HG03439 (cell line): ENCODE data around the gene MND1.
A peak's percentile ranks its signal among the peaks of the same experiment; 100 is the strongest.
"Not testable (repeated sequence)": the region's sequence is repeated elsewhere in the genome, so short reads cannot be mapped to it uniquely, and the experiment has no call there.

Source experiments
- ATAC-seq: cut with Tn5 transposase; IDR thresholded peaks from one replicate; pipeline ENCODE4 v1.9.1; 2021; ENCODE audit warnings: mild to moderate bottlenecking, moderate library complexity; ENCODE audit not compliant: unreplicated experiment

The MND1 gene

DNA sequence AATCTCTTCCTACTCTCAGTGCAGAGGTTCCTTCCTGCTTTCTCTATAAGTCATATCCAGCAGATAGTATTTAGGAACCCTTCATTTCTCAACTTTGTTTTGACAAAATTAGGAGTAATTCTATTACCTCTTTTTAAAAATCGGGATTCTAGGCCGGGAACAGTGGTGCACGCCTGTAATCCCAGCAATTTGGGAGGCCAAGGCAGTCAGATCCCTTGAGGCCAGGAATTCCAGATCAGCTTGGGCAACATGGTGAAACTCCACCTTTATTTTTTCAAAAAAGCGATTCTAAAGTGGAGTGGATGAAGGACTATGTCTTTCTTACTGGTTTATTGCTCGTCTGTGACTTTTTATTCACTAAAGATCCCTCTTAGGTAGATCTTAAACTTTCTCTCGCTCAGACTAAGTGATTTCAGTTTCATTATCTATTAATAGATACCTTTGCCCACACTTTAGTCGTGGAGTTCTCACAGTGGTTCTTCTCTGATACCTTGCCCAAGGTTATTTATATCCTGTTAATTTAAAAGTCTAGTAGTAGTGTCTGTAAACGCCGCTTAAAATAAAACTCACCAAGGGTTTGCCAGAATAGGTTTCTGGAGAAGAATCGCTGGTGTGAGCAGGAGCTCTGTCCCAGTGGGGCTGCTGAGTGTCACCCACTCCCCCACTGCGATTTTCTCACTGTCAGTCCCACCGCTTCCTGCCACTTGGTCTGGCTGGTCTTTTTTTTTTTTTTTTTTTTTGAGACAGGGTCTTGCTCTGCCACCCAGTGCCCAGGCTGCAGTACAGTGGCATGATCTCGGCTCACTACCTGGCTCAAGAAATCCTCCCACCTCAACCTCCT, 94.6 kb downstream of the MND1 start:
- ATAC-seq: peak; percentile 73

DNA sequence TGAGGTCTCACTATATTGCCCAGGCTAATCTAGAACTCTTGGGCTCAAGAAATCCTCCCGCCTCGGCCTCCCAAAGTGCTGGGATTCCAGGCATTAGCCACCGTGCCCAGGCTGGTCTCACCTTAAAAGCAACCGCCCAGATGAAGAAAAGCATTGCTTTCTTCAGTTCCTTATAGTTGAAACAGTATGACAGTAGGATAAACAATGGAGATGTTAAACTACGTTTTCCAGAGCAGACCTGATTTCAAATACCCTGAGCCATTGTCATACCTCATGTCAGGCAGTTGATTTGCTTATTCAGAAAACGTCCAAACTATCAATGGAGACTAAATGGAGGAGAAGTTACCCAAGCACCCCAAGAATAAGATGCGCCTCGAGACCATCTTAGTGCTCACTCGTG, 95.3 kb downstream of the MND1 start:
- peak; percentile 3 for ATAC-seq

DNA sequence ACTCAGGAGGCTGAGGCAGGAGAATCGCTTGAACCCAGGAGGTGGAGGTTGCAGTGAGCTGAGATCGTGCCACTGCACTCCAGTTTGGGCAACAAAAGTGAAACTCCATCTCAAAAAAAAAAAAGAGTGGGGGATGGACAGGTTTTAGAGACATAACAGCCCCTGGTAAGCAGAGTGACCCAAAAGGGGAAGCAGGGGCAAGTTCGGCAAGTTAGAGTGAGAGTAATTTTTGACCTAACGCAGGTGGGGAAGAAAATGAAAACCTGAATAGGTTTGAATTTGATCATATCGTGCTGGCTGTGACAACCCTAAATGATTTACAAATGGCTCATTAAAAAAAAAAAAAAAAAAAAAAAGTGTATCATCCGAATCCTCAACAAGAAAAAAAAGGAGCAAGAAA, 96.0 kb downstream of the MND1 start:
- ATAC-seq: no peak

DNA sequence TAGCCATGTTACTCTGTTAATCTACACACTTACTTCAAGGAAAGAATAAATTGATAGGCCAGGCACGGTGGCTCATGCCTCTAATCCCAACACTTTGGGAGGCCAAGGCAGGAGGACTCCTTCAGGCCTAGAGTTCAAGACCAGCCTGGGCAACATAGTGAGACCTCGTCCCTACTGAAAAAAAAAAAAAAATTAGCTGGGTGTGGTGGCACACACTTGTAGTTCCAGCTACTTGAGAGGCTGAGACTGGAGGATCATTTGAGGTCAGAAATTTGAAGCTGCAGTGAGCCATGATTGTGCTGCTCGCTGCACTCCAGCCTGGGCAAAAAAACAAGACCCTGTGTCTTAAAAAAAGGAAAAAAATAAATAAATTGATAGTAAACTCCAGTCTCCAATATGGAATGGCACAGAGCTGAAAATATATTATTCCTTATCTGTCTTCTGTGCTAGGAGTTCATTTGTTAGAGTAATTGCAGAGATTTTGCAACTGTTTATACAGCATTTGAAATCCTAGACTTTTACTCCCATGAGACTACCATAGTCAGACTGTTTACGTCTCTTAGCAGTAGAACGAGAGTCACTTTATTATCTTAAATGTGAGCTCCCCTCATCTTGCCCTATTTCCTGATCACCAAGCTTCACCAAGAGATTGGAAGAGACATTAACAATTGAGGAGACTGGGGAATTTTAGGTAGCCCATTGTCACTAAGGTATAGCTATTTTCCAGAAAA, 102.9 kb downstream of the MND1 start:
- ATAC-seq: no peak

DNA sequence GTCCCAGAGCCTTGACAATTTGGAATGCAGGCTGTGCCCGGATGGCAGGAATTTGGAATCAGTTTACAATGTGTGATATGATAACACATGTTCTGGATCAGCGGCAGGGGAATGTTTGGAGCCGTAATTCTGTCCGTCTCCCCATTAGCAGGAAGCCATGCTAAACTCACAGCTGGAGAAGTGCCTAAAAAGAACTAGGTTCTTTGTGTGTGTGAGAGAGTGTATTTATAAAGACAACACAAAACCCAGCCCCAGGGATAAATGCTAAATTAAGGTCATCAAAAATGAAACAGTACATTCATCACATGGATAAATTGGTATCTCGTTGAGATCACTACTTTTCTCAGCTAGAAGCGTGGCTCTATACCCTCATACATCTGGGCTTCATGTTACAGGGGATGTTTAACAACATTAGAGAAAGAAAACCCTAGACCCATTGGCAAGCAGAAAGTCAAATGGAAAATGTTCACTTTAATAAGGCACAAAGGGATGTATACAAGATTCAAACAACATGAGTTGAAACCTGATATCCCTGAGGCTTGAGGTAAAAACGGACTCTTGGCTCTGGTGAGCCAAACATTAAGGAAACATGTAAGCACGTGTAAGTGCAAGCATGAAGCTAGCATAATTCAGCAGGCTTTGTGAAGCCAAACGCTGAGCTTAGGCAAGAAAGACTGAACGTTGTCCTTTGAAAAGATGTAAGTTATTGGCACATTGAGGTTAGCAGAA, 103.7 kb downstream of the MND1 start:
- no peak for ATAC-seq

DNA sequence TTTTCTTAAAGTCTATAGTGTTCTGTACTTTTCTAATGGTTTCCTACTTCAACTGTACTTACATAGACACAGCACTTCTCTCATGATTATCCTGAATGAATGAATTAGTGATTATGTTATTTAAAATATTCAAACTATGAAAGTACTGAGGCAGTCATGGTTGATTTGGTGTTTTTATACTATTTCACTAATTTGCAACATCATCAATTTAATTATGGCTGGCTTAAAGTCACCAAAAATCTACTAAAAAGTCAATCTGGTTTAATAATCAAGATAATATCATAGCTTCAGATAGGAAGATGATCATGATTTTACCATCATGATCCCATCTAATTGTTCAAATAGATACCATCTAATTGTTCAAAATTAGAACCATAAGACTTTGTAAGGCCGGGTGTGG, 104.8 kb downstream of the MND1 start:
- ATAC-seq: no peak

DNA sequence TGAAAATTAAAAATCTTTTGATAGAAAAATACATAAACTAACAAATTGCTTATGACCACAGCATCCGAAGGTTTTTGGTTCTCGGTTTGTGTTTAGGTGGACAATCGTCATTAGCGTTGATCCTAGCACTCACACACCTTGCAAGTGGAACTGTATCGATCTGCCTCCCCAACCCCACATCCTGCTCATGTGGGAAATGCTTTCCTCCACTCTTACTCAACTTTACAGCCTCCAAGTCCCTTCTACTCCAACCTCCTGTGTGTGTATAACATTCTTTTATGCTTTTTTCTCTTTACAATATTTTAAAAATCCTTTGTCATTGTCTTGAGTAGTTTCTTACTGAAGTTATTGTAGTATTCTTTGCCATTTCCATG, 106.0 kb downstream of the MND1 start:
- no peak for ATAC-seq

DNA sequence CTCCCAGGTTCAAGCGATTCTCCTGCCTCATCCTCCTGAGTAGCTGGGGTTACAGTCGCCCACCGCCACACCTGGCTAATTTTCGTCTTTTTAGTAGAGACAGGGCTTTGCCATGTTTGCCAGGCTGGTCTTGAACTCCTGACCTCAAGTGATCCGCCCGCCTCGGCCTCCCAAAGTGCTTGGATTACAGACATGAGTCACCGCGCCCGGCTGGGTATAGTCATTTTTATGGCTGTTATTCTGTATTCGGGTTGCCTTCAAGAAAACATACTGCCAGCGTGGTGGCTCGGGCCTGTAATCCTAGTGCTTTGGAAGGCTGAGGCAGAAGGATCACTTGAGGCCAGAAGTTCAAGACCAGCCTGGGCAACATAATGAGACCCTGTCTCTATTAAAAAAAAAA, 106.7 kb downstream of the MND1 start:
- not testable (repeated sequence) for ATAC-seq

DNA sequence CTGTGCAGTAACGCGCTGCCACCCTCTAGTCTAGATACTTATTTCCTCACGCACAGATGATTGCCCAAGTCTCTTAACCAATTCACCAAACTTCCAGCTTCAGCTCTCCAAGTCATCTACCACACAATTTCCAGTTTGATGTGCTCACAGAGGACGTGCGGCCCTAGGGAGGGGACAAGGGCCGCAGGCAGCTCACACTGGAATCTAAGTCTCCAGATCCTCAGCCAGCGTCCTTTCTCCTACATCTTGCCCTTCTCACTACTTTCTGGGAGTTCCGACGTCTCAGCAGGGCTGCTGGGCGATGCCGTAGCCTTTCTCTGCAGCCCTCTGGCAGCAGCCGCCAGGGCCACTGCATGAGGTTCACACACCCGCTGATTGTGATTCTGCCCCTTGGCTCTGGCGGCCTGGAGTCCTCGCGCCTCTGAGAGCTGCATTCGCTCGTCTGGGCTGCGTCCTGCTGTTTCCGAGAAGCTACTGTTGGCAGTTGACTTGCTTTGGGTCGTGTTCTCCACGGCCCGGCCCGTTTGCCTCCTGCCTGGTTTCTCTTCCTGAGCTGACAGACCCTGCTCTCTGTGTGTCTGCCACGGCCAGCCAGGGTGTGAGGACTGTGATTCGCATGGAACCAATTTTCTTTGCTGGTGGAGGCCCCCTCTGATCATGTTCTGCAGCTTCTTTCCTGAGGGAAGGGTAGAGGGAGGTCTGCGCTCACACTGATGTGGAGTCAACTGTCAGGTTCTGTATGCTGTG, 107.6 kb downstream of the MND1 start:
- ATAC-seq: no peak

DNA sequence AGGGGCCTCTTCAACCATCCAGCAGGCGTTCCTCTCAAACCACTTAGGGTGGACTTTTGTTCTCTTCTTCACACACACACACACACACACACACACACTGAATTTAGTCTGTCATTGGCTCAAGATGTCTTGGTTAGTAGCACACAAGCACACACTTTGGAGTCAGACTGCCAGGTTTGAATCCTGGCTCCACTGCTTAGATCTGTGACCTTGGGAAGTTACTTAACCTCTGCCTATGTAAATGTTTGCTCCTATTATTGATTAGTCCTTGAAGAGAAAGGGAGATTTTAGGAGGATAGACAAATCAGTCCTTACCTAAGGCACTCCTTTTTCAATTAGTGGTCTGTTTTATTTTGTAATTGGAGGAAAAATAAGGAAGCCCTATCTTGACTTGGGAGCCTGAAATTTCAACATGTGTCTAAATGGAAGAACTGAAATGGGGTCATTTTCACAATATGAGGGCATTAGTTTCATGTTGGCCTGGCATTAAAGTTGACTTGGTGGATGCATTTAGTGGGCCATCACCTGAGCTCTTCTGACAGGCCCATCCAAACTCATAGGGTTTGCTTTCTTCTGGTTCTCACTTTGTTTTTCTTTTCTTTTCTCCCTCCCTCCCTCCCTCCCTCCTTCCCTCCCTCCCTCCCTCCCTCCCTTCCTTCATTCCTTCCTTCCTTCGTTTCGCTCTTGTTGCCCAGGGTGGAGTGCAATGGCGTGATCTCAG, 108.3 kb downstream of the MND1 start:
- no peak for ATAC-seq

DNA sequence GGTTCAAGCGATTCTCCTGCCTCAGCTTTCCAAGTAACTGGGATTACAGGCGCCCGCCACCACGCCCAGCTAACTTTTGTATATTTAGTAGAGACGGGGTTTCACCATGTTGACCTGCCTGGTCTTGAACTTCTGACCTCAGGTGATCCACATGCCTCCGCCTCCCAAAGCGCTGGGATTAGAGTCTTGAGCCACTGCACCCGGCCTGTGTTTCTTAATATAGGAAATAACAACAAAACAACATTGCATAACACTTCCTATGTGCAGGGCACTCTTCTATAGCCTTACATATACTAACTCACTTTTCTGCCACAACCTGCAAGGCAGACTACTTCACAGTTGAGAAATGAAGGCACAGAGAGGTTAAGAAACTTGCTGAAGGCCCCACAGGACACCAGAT, 108.9 kb downstream of the MND1 start:
- ATAC-seq: no peak

DNA sequence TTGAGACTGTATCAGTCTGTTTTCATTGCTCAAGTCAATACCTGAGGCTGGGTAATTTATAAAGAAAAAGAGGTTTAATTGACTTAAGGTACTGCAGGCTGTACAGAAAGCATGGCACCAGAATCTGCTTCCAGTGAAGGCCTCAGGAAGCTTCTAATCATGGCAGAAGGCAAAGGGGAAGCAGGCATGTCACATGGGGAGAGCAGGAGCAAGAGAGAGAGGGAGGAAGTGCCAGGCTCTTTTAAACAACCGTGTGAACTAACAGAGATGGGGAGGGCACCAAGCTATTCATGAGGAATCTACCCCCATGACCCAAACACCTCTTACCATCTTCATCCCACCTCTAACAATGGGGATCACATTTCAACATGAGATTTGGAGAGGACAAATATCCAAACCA, 114.5 kb downstream of the MND1 start:
- ATAC-seq: no peak

DNA sequence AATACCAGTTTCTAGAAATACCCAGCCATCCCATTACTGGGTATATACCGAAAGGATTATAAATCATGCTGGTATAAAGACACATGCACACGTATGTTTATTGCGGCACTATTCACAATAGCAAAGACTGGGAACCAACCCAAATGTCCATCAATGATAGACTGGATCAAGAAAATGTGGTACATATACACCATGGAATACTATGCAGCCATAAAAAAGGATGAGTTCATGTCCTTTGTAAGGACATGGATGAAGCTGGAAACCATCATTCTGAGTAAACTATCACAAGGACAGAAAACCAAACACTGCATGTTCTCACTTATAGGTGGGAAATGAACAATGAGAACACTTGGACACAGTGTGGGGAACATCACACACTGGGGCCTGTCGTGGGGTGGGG, 117.1 kb downstream of the MND1 start:
- ATAC-seq: not testable (repeated sequence)

DNA sequence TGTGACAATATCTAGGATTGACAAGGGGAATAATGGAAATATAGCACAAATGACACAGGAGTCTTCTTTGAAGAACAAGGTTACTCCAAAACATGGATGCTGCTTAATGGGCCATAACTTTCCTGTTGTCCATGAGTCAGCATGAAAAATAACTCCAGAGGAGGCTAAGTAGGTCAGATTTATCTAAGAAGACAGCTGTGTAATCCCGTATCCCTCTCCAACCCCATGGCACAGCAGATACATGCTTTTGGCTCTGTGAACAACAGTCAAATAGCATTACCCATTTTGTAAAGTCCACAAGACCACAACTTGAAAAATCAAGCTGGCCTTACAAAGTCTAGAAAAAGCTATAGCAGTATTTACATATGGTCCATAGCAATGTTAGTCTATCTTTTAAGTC, 119.6 kb downstream of the MND1 start:
- no peak for ATAC-seq
